ENCODE results near the gene PDE1A.
"Not testable (repeated sequence)": the region's sequence is repeated elsewhere in the genome, so short reads cannot be mapped to it uniquely, and the experiment has no call there.

Gene PDE1A

DNA sequence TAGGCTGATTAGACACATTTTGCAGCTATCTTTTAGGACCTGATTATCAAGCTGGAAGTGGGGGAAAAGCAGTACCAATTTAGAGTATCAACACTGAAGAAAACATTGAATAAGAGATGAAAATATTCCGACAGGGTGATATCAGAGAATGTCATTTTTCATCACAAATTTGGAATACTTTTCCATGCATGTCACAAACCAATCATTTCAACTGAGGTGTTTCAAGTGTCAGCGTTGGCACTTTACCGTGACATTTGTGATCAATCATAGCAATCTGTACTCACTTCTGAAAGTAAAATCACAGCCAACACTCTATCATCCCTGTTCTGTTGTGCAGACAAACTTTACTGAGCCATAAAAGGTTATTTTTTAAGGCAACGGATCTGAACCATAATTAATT lies 75.4 kb downstream of the PDE1A start:
- no peak for DNase-seq

DNA sequence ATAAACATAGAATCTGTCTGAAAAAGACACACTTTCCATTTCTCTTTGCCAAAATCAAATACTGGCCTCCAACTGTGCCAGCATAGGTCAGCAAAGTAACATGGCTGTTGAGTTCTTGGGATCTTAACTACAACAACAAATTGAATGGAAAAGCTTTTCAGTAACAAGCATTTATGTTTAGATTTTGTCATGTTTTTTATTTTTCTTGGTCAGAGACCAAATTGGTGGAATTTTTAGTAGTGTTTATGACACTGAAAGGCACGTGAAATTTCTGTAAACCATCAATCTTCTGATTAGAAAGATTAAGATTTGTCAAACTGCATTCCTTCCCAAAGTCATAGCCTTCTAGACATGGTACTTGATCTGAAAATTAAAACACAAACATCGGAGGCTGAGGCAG lies 77.6 kb downstream of the PDE1A start:
- DNase-seq, result no peak

DNA sequence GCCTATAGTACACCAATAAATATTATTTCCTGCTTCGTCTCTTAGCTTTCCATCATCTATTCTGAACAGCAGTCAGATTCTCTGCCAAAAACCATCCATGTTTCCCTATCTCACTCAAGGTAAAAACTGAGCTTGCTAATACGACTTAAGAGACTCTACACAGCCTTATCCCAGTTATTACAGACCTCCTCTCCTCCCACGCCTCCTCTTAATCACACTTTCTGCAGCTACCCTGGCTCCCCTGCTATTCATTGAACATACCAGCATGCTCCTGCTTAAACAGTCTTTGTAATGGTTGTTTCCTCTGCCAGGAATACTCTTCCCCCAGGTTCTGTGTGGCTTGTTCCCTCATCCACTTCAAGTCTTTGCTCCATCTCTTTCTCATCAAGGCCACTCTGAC lies 81.5 kb downstream of the PDE1A start:
- no peak for DNase-seq

DNA sequence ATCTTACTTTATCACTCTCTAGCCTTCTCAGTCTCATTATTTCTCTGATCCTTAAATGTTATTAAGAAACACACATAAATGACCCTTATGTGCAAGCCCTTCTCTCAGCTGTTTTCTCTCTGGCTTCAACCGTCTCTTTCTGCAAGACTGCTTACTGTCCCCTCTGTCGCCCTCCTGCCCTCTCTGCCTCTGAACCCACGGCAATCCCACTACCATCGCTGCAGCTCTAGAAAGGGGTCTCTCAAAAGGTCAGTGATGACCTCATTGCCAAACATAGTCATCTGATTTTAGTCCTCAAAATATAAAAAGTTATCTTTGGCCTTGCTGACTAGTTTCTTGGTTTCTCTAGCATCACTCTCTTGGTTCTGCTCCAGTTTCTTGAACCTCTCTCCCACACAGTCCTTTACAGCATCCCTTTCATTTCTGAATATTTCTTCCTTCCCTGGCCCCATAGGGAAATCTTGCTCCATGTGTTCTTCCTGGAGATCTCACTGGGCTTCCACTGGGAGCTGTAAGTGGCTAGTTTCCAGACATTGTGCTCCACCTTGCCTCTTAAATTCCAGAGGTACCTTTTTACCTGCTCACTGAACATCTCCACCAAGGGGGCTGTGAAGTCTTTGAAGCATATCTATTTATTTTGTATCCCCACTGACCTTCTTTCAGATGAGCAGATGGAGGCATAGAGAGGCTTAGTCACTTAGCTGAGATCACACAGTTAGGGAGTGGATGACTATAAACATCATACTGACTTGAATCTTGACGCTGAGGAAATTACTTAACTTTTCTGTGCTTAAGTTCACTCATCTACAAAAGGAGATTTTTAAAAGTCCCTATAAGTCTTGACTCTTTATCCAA lies 96.2 kb downstream of the PDE1A start:
- DNase-seq, result no peak

DNA sequence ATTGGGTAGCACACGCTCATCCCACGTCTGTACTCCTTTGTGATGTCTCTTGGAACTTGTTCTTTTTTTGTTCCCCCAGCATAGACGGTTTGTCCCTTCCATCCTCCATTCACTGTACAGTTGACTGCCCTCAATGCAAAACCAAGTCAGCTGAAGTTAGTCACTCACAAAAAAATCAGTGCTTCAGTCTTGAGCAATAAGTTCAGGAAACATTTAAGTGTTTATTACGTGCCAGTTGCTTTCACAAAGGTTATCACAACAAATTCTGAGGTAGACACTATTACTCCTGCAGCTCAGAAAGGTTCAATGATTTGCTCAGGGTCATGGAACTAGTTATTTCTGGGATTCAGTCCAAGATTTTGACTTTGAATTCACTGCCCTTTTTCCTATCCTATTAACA lies 102.2 kb downstream of the PDE1A start:
- DNase-seq, result no peak

DNA sequence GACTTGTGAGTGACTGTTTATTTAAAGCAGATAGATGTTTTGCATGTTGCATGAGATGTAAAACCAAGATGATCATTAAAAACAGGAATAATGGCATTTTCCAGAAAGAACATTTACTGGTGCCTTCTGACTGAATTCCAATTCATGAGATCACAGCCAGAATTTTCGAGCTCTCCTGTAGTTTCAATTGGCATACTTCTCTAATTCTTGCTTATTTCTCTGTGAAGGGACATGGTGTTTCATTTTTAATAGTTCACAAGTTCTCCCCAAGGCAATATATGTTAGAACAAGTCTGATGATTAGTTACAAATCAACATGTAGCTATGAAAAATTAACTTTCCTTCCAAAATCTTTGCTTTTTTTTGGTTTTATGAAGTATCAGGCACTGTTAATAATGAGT lies 105.7 kb downstream of the PDE1A start:
- no peak for DNase-seq

DNA sequence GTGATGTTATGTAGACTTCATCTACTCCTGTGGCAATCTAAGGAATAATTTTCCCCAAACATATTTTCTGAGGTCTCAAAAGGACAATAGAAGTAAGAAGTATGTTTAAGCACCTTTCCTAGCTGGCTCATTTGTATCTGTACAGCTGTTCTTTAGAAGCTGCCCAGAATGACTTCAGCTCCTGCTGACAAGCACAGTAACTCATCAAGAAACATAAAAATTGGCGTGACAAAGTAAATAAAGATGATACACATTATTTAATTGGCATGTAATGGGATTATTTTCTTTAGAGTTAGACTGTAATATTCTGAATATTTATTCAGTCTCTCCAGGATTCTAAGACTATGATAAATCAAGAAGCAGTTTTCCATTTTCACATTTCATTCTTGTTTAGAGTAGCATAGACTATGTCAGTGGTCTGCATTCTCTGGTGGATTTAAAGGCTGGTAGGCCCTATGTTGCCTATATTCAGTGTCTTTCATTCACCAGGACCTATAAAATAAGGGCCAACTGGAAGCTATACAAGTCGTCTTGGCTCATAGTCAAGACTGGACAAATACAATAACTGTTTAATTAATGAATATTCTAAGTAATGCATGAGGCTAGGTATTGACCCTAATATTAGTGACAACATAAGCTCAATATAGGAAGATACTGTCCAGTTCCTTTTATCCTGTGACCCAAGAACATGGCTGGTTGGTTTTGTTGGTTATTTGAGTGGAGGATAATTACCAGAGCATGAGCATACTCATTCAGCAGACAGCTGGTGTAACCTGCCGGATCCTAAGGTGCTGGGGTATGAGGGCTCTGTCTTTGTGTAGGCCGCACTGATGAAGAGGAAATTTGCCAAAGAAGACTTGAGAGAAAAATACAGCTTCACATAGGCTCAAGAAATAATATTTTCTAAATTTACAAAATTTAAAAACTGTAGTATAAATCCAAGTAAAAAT lies 107.0 kb downstream of the PDE1A start:
- no peak for DNase-seq

DNA sequence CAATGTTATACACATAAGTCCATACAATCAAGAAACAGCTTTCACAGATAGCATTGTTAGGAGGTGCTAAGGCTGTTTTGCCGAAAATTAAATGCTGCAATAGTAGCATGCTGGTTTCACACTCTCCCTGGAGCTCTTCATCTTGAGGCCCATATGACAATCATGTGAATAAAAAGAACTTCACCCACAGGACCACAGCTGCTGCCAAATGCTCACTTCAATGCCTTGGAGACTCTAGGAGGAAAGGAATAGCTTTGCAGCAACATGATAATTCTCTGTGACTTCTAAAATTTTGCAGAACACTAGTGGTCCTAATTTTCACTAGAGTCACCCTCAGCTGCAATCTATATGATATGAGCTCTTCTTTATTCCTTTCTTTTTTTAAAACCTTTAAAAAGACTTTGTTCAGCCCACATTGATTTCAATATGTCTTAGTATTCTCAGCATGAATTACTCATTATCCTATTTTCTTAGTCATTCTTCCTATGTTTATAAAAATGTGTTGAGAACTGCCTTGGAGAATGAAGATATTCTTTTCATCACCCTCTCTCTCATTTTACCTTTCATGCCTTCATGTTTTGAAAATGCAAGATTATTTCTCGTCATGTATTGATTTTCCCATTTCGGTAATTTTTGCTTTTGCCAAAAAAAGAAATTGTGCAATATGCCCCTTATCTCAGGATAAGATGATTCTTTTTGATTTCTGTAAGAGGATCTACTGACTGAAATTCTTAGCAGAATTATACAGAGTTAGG lies 108.2 kb downstream of the PDE1A start:
- no peak for DNase-seq

DNA sequence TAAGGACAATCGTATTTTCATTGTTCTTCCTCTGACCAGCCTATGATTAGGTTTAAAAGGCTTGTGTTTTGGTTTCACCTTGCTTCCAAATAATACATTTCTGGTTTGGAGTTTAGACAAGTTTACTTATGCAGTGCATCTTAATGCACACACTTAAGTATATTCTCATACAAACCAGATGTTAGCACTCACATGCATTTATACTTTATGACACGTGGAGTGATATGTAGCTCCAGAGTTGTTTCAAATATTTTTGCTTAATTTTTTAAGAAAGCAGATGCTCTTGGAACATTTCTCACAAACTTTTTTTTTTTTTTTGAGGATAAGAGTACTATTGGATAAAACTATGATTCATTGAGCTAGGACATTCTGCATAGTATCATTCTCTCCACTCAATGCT lies 109.9 kb downstream of the PDE1A start:
- DNase-seq, result no peak

DNA sequence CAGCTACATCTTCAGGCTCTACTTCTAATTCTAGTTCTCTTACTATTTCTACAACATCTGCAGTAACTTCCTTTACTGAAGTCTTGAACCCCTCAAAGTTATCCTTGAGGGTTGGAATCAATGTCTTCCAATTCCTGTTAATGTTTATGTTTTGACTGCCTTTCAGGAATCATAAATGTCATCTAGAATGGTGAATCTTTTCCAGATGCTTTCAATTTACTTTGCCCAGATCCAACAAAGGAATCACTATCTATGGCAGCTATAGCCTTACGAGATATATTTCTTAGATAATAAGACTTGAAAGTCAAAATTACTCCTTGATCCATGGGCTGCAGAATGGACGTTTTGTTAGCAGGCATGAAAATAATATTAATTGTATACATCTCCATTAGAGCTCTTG lies 123.9 kb downstream of the PDE1A start:
- no peak for DNase-seq

DNA sequence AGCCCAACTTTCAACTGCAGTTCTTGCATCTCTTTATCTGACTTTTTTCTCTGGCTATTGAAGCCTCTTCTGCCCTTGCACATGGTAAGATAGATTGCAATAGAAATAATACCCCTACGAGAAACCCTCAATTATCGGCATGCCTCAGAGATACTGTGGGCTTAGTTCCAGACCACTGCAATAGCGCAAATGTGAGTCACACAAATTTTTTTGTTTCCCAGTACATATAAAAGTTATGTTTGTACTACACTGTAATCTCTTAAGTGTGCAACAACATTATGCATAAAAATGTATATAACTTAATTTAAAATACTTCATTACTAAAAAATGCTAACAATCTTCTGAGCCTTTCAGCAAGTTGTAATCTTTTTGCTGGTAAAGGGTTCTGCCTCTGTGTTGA lies 124.7 kb downstream of the PDE1A start:
- no peak for DNase-seq

DNA sequence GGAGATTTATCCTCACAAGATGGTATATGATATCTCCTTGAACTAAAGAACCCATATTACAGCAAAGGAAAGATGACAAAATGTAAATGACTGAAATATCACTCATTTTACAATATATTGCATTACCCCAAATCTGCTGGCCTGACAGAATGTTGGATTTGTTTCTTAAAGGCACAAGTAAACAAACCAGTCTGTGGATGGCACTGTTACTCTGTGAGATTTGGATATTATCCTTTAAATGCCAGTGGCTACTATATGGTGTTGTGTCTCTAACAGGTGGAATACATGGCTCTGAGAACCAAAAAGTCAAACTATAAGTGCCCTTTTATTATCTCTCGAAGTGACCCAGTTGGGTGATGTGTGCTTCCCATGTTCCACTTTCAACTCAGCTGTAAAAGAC lies 125.7 kb downstream of the PDE1A start:
- DNase-seq, result no peak

DNA sequence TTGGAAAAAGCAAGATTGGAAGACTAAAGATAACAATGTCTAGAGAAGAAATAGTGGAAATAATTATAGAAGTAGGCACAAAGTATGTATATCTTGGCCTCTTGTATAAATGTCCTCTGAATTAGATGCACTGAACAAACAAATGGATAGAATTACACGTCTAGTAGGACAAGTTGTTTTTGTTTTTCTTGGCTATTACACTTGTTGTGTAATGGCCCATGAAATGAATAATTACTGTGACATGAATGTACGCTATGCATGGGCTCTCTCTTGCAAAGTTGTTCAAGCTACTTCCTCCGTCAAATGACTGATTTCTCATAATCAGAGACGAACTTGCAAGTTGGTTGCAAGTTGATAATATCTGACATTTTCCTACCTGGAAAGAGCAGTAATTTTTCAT lies 126.2 kb downstream of the PDE1A start:
- DNase-seq, result no peak

DNA sequence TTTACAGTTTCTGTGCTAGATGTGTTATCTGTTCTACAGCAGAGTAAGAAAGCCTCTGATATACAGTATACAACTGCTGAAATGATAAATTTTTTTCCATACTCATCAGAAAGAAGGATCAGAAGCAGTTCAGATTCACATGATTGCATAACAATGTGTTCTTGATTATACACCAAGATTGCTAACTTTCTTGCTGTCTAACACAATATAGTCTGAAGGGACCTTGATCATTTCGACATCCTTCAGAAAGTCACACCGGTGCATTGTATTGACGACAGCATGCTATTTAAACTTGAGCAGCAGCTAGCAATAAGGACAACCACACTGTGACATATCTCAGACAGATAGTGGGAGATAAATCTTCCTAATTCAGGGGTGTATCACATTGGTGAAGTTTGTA lies 127.2 kb downstream of the PDE1A start:
- DNase-seq, result no peak

DNA sequence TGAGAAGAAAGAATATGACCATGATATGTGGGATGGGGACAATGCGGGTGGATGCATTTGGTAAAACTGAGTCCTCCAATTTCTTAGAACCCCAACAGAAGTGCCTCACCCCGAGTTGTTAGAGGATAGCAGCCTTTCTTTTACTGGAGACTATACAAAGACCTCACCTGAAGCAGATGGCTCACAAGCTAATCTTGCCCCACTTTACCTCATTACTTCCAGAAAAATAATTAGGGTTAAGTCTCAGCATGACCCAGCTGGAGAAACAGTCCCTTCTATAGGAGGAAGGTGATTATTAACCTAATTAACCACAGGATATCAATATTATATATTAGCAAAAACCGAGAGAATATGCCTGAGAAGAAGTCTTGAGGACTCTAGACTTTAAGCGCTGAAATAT lies 128.4 kb downstream of the PDE1A start:
- no peak for DNase-seq

DNA sequence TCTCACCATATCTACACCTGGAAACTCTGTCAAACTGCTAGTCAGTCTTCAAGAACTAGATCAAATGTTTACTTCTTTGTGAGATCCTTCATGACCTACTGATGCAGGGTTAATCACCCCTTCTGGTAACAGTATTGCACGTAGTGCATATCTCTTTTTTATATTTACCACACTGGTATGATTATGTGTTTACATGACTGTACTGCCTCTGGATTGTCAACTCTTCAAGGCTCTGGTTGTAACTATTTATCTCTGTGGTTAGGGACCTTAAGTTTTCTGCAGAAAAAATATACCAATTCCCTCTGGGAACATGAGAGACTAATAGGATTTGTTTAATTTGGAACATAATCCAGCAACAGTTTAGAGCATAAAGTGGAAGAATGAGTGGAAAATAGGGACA lies 135.5 kb downstream of the PDE1A start:
- no peak for DNase-seq

DNA sequence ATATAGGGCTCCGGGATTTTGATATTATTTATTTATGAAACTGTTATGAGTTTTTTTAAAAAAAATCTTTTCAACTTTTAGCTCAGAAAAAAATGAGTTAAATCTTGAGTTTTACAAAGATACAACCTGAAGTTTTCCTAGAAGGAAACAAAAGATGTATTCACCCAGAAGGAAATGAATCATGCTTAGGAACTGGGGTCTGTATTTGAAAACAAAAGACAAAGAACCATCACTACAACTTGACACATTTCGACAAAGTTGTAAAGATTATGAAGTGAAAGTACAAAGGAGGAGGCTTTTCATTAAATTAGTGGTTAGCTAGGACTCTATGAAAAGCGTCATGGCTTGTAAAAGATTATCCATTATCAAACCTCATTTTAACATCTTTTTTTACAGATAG lies 143.3 kb downstream of the PDE1A start:
- no peak for DNase-seq

DNA sequence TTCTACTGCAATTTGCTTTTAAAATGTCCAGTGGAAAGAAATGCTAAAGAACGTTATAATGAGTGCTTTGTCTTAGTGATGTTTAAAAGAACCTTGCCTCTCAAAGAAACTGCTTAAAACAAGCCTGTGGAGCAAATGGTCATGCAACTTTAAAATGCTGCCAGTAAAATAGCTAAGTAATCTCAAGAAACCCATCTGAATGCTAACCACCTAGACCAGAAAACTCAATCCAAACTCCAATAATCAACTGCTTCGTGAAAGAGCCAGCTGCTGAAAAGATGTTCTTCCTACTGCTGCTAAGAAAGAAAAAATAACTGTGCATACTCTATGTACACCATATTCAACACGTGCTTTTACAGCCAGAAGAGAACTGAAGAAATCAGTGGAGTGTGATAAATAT lies 145.6 kb downstream of the PDE1A start:
- no peak for DNase-seq

DNA sequence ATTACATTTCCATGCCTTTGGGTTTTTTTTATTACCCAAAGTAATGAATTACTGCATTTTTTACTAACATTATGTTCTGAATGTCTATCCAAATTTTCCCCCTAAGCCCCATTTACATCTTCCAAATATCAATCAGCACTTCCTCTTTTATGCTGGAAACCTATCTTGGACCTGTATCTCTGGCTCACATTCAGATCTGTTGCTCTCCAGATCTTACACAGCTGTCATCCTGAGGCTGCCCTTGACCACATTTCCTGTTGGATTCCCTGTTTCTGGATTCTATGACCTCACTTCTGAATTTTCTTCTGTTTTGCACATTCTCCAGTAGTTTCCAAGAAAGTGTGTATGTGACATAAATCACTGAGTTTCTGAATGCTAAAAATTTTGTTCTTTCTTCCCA lies 146.7 kb downstream of the PDE1A start:
- DNase-seq, result no peak

DNA sequence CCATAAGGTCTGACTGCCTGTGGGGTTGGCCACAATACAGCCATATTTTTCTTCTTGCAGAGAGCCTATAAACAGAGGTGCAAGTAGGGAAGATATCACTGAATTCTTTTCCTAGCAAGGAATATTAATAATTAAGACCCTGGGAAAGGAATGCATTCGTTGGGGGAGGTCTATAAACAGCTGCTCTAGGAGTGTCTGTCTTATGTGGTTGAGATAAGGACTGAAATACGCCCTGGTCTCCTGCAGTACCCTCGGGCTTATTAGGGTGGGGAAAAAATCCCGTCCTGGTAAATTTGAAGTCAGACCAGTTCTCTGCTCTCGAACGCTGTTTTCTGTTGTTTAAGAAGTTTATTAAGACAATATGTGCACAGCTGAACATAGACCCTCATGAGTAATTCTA lies 150.2 kb downstream of the PDE1A start:
- not testable (repeated sequence) for DNase-seq

DNA sequence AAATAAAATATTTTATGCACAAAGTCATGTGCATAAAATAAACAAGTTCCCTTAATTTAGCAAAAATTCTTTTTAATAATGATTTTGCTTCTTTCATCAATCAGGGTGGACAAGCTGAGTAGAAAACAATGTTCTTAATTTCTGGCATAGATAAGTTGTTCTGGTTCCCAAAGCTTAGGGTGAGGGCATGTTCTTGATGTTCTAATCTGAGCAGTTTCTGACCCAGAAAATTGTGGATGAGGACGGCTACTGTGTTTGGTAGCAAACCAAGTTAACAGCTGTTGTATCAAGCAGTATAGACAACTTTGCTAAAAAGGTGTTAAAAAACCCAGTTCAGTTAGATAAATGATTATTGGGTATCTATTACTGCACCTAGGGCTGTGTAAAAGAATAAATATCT lies 158.9 kb downstream of the PDE1A start:
- DNase-seq, result no peak

DNA sequence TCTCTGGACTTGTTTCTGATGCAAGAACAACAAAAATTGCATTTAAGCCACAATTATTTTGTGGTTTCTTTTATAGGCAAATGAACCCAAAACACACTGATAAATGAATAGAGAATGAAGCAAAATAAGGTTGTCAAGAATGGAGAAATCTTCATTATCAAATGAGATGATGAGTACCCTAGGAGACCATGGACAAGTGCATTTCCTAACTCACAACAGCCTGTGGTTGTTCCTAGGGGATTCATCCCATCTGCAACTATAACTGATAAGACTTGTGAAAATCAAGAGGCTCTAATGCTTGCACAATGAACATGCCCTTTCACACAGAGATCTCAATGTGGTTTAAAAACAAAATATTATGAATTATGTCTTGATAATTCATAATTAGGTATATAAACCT lies 159.9 kb downstream of the PDE1A start:
- no peak for DNase-seq

DNA sequence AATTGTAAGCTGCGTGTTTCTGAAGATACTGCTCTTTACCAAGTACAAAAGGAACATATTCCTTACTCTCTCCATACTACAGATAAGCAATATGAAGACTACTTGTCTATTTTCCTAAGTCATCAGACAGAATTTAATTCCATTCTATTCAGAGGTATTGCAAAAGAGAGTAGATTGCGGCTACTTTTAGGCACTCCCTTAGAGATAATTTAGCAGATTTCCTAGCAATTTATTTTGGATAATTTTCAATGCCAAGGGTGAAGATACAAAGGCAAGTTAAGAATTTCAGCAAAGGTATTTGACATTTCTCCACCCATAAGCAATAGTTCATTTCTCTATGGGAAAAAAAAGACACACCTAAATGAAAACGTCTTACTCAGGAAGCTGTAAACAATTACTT lies 161.1 kb downstream of the PDE1A start:
- no peak for DNase-seq

Measured in activated CD4-positive, CD25-positive, alpha-beta regulatory T cell (primary cell).